ENCODE measurements around the gene TADA2A. TPM values are rescaled to one million over a fixed set of nuclear protein-coding genes. Genes with fewer than 3 reads are reported as not detected.

Gene TADA2A
- total RNA-seq, 1 experiment from 2014 or later = 29.4 TPM

- intact Hi-C loops (cut with micrococcal nuclease; ENCODE audit: unreplicated experiment) = no loop called here
- H3K9me3 ChIP-seq = no peaks in the 10 kb centered on the region
- no peak for TF ChIP-seq CTCF (IDR thresholded peaks at IDR 0.05; ENCODE audit: insufficient read depth in 1 of 2, low read depth in 1 of 2, low read length in 1 of 2, severe bottlenecking in 1 of 2, unreplicated experiment in 1 of 2)
- Mint-ChIP-seq H3K9me3 (ENCODE audit: unreplicated experiment) (no peaks in the 10 kb centered on the region), H3K27me3 (ENCODE audit: insufficient read depth, unreplicated experiment) (no peaks in the 10 kb centered on the region), H3K4me1 (ENCODE audit: low read depth, unreplicated experiment) (no peaks in the 10 kb centered on the region), H3K4me3 (ENCODE audit: unreplicated experiment) (no peak overlapping the region), H3K27ac (ENCODE audit: unreplicated experiment) (no peak overlapping the region), H3K36me3 (ENCODE audit: insufficient read depth, unreplicated experiment) (no peaks in the 10 kb centered on the region)
- POLR2A ChIA-PET = interaction anchor here (0.7 kb wide), 1 partner anchor 110 kb away, joined by 4 read pairs; no protein-coding TSS in a partner anchor
- CTCF ChIA-PET = interaction anchor here (1.8 kb wide), 1 partner anchor 19 kb away, joined by 12 read pairs; no protein-coding TSS in a partner anchor
- H3K4me1 ChIP-seq = peaks cover 4% of the 10 kb centered on the region; the same call in 1 of the 2 replicates
- H3K4me3 ChIP-seq (ENCODE audit: low read depth, low read length) = no peak overlapping the region
- no peaks in the 10 kb centered on the region for H3K36me3 ChIP-seq (ENCODE audit: control insufficient read depth, insufficient read depth, low read length)
- DNase-seq = no peak
- H3K27me3 ChIP-seq (replicated peaks; ENCODE audit: control insufficient read depth, insufficient read depth, low read length) = no peaks in the 10 kb centered on the region
- BruUV-seq (replicated peaks) = no TSS peak
Observed at GRCh38 chr17:37392024-37392590, 14.6 kb upstream of the TADA2A start.

- no peak for TF ChIP-seq CTCF (IDR thresholded peaks at IDR 0.05; ENCODE audit: insufficient read depth in 1 of 2, low read depth in 1 of 2, low read length in 1 of 2, severe bottlenecking in 1 of 2, unreplicated experiment in 1 of 2)
- Mint-ChIP-seq H3K27me3 (ENCODE audit: insufficient read depth, unreplicated experiment) (no peaks in the 10 kb centered on the region), H3K4me1 (ENCODE audit: low read depth, unreplicated experiment) (peaks cover 6% of the 10 kb centered on the region), H3K9me3 (ENCODE audit: unreplicated experiment) (no peaks in the 10 kb centered on the region), H3K36me3 (ENCODE audit: insufficient read depth, unreplicated experiment) (no peaks in the 10 kb centered on the region), H3K4me3 (ENCODE audit: unreplicated experiment) (no peak overlapping the region), H3K27ac (ENCODE audit: unreplicated experiment) (no peak overlapping the region)
- intact Hi-C loops (cut with micrococcal nuclease; ENCODE audit: unreplicated experiment) = no loop called here
- CTCF ChIA-PET = no interaction called here
- no TSS peak for BruUV-seq (replicated peaks)
- Histone ChIP-seq H3K36me3 (ENCODE audit: control insufficient read depth, insufficient read depth, low read length) (no peaks in the 10 kb centered on the region), H3K4me3 (ENCODE audit: low read depth, low read length) (no peak overlapping the region), H3K27me3 (replicated peaks; ENCODE audit: control insufficient read depth, insufficient read depth, low read length) (no peaks in the 10 kb centered on the region), H3K9me3 (no peaks in the 10 kb centered on the region), H3K4me1 (peaks cover 12% of the 10 kb centered on the region; the same call in 1 of the 2 replicates)
- no peak for DNase-seq
- POLR2A ChIA-PET = no interaction called here
Observed at GRCh38 chr17:37393352-37393751, 13.3 kb upstream of the TADA2A start.

GRCh38 chr17:37399265-37399803, 7.4 kb upstream of the TADA2A start:
- H3K36me3 ChIP-seq (ENCODE audit: control insufficient read depth, insufficient read depth, low read length) = no peaks in the 10 kb centered on the region; the same call in 1 of the 2 replicates
- H3K4me1 Mint-ChIP-seq (ENCODE audit: low read depth, unreplicated experiment) = peaks cover 19% of the 10 kb centered on the region
- H3K9me3 Mint-ChIP-seq (ENCODE audit: unreplicated experiment) = no peaks in the 10 kb centered on the region
- TF ChIP-seq CTCF (IDR thresholded peaks at IDR 0.05; ENCODE audit: insufficient read depth in 1 of 2, low read depth in 1 of 2, low read length in 1 of 2, severe bottlenecking in 1 of 2, unreplicated experiment in 1 of 2) = no peak
- H3K4me1 ChIP-seq = peaks cover 12% of the 10 kb centered on the region; the same call in 1 of the 2 replicates
- intact Hi-C loops (cut with micrococcal nuclease; ENCODE audit: unreplicated experiment) = no loop called here
- H3K4me3 Mint-ChIP-seq (ENCODE audit: unreplicated experiment) = no peak overlapping the region
- H3K27ac Mint-ChIP-seq (ENCODE audit: unreplicated experiment) = no peak overlapping the region
- no peaks in the 10 kb centered on the region for H3K27me3 Mint-ChIP-seq (ENCODE audit: insufficient read depth, unreplicated experiment)
- peaks cover 5% of the 10 kb centered on the region for H3K36me3 Mint-ChIP-seq (ENCODE audit: insufficient read depth, unreplicated experiment)
- ChIA-PET POLR2A (no interaction called here), CTCF (no interaction called here)
- BruUV-seq (replicated peaks) = no TSS peak
- no peaks in the 10 kb centered on the region for H3K9me3 ChIP-seq
- DNase-seq = peak in 1 of 2 experiments; percentile 32
- no peaks in the 10 kb centered on the region for H3K27me3 ChIP-seq (replicated peaks; ENCODE audit: control insufficient read depth, insufficient read depth, low read length)
- no peak overlapping the region for H3K4me3 ChIP-seq (ENCODE audit: low read depth, low read length)
